Astrocyte of the cerebellum (primary cell): Measurements from ENCODE around the gene CNTN5.

Source experiments
- DNase-seq: peaks from one replicate; pipeline ENCODE4 v3.0.0-alpha.2; 2011; ENCODE audit warnings: low read depth
- H3K4me3 ChIP-seq: 2 replicates; pipeline ENCODE4 v1.5.1; 2011; ENCODE audit warnings: mild to moderate bottlenecking, low read depth, low read length, moderate library complexity
- in situ Hi-C: cut with HindIII; loops from 2 replicates; pipeline ENCODE4 v1.10.0; 2017; ENCODE audit warnings: low sequenced_read_pairs
- TF ChIP-seq, protein P1 (sequence below): IDR thresholded peaks from 2 replicates; pipeline ENCODE4 v1.5.1; 2012; ENCODE audit warnings: low read length, low read depth, moderate library complexity, mild to moderate bottlenecking; ENCODE audit errors: missing control alignments

CNTN5 gene

DNA sequence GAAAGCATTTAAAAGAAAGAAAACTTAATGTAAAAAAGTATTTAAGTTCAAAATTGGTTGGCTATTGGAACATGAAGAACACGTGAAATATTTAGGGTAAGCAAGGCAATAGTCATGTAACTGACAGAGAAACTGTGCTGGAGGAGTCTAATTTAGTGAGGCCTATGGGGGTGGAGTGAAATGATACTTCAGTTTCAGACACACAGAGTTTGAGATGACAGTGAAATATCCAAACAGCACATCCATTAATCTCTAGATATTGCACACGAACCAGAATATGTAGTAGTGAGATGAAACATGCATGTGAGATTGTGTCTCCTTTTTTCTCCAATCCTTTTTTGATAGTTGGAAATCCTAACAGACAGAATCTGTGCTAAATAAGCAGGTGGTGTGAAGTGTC is 739.0 kb downstream of the CNTN5 start:
- TF ChIP-seq, protein P1, sequence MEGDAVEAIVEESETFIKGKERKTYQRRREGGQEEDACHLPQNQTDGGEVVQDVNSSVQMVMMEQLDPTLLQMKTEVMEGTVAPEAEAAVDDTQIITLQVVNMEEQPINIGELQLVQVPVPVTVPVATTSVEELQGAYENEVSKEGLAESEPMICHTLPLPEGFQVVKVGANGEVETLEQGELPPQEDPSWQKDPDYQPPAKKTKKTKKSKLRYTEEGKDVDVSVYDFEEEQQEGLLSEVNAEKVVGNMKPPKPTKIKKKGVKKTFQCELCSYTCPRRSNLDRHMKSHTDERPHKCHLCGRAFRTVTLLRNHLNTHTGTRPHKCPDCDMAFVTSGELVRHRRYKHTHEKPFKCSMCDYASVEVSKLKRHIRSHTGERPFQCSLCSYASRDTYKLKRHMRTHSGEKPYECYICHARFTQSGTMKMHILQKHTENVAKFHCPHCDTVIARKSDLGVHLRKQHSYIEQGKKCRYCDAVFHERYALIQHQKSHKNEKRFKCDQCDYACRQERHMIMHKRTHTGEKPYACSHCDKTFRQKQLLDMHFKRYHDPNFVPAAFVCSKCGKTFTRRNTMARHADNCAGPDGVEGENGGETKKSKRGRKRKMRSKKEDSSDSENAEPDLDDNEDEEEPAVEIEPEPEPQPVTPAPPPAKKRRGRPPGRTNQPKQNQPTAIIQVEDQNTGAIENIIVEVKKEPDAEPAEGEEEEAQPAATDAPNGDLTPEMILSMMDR = no peak
- in situ Hi-C loops = no loop called here
- DNase-seq = no peak
- H3K4me3 ChIP-seq = no peak overlapping the region

DNA sequence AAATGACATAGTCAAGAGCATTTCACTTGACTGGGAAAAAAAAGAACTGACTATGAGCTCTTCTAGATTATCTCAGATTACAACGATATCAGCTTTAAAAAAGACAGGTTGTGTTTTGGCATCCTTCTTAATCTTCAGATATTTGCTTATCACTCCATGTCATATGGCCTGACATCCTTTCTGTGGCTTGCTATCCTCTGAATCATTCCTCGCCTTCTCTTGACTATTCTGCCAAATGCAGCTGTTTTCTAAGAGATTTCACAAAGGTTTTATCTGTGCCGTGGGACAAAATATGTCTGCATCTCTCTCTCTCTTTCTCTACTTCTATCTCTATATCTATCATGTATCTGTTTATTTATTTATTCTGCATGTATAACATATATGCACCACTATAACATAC is 746.1 kb downstream of the CNTN5 start:
- in situ Hi-C loops = no loop called here
- TF ChIP-seq, protein P1 = no peak
- no peak for DNase-seq
- H3K4me3 ChIP-seq = no peak overlapping the region

DNA sequence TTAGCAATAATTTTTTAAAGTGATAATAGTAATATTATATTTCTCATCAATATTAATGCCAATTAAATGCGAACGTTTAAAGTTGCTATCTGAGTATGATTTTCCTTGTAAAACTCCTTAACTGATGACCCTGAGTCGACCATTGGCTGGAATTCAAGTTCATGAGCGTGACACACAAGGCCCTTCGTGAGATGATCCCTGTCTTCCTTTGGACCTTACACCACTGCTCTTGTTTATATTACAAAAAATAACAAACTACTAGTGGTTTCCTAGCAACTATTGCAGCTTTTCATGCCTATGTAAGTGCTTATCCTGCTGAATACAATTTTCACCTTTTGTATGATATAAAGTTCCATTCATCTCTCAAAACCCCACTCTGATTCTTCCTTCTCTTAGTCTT is 752.9 kb downstream of the CNTN5 start:
- no peak overlapping the region for H3K4me3 ChIP-seq
- TF ChIP-seq, protein P1 = no peak
- DNase-seq = peak; percentile 2
- in situ Hi-C loops = no loop called here

DNA sequence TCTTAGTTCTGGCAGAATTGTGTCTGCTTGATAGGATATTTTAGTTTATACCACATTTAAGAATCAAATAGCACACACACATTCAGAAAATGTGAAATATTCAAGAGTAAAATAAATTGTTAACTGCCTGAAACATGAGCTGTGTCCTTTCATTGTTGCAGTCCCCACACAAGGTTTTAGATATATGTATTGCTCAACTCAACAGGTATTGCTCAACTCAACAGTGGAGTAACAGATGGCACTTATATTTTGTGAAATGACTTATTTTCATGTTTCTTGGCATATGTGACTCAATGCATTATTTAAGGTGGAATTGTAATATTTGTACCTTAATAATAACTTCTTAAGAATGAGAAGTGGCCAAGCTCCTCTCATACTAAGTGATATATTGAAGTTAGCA is 760.3 kb downstream of the CNTN5 start:
- no peak for DNase-seq
- TF ChIP-seq, protein P1 = no peak
- H3K4me3 ChIP-seq = no peak overlapping the region
- in situ Hi-C loops = no loop called here

DNA sequence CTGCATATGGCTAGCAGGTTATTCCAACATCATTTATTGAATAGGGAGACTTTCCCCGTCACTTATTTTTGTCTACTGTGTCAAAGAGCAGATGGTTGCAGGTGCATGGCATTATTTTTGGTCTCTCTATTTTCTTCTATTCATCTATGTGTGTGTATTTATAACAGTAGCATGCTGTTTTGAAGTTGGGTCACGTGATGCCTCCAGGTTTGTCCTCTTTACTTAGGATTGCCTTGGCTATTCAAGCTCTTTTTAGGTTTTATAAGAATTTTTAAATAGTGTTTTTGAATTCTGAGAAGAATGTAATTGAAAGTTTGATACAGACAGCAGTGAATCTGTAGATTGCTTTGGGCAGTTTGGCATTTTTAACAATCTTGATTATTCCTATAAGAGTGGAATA is 770.6 kb downstream of the CNTN5 start:
- in situ Hi-C loops = no loop called here
- TF ChIP-seq, protein P1 = no peak
- no peak overlapping the region for H3K4me3 ChIP-seq
- no peak for DNase-seq

DNA sequence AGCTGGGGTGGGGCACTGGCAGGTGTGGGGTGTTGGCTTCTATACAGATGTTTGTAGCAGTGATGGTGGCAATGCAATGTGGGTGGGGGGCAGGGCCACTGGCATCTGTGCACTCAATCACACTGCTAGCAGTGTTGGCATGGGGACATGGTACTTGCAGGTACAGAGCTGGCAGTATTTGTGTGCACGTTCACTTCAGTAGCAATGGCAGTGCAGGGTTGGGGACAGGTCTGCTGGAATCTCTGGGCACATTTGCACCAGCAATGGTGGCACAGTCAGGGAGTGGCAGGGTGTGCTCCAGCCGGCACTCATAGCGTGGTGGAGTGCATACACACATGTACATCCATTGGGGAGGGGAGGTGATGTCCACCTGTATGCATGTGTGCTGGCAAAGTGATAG is 775.2 kb downstream of the CNTN5 start:
- TF ChIP-seq, protein P1 = no peak
- in situ Hi-C loops = no loop called here
- DNase-seq = no peak
- H3K4me3 ChIP-seq = no peak overlapping the region

DNA sequence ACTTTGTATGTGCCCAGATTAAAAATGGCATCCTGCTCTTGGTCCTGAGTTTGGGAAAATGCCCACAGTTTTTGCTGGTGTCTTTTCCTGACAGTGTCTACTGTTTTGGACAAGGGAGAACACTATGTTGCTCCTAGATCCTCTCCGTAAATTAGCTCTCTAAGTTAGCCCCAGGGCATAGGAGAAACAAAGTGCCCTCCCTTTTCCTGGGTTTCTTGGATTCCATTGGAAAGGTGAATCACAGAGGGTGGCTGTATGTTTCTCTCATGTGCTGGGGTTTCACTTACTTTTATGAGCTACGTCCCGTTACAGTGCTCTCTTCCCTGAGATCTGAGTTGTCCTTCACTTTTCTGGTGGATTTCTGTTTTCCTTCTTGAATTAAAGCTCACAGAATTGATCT is 782.8 kb downstream of the CNTN5 start:
- in situ Hi-C loops = no loop called here
- TF ChIP-seq, protein P1 = no peak
- DNase-seq = no peak
- no peak overlapping the region for H3K4me3 ChIP-seq
